ENCODE measurements around the gene RAC3. TPM values are rescaled to one million over a fixed set of nuclear protein-coding genes. Genes with fewer than 3 reads are reported as not detected.

RAC3 gene
- total and polyA plus RNA-seq, 9 of the 15 experiments (the other 6 are each of a cell fraction or from before 2014, with no cell fraction given): 0.23 to 292 (median 118) TPM

GRCh38 chr17:82080048-82080788 lies 48.7 kb downstream of the RAC3 start:
- POLR2A ChIA-PET: interaction anchor here (1.4 to 4.2 kb wide), 5 partner anchors 8 to 16 kb away, joined by 3 to 52 read pairs (median 5); no protein-coding TSS in a partner anchor
- intact Hi-C loops (cut with micrococcal nuclease): no loop called here
- no peak for ATAC-seq
- in situ Hi-C loops (cut with MboI): no loop called here
- Histone ChIP-seq H3K27me3 (ENCODE audit: control insufficient read depth in 2 of 2, insufficient read depth in 2 of 2, low read length in 2 of 2) (no peaks in the 10 kb centered on the region), H3K9ac (ENCODE audit: insufficient read depth in 1 of 2, low read depth in 2 of 2, low read length in 2 of 2) (no peak overlapping the region; a peak in 1 of 4 replicates), H3K4me2 (ENCODE audit: insufficient read depth, low read length) (no peak overlapping the region), H3K9me3 (replicated peaks; ENCODE audit: control insufficient read depth, insufficient read depth, low read depth, low read length) (no peaks in the 10 kb centered on the region), H3K27ac (ENCODE audit: extremely low read depth, low read depth, low read length) (no peak overlapping the region), H4K20me1 (replicated peaks; ENCODE audit: control insufficient read depth, insufficient read depth, low read length) (peaks cover 31% of the 10 kb centered on the region), H3K79me2 (ENCODE audit: control insufficient read depth, insufficient read depth, low read length) (no peaks in the 10 kb centered on the region; the same call in 2 of the 3 replicates), H3K4me1 (replicated peaks in 1 of 2; ENCODE audit: control insufficient read depth in 2 of 2, insufficient read depth in 2 of 2, low read length in 2 of 2) (peaks cover 0 to 79% of the 10 kb centered on the region in 2 experiments; a peak in 2 of 5 replicates), H3K4me3 (no peak overlapping the region), H3K9me1 (ENCODE audit: control insufficient read depth, insufficient read depth, low read length) (peaks cover 3% of the 10 kb centered on the region), H3K36me3 (ENCODE audit: control insufficient read depth, insufficient read depth, low read length) (peaks cover 75% of the 10 kb centered on the region; the same call in 2 of the 3 replicates), H2AFZ (ENCODE audit: low read depth, low read length) (no peak overlapping the region)
- no TSS peak for BruUV-seq (replicated peaks)
- 94% methylated on average over 31 of the region's 36 CpGs for WGBS (ENCODE audit: insufficient coverage, low coverage, missing lambda C conversion rate)
- CTCF ChIA-PET (ENCODE audit: low intra/inter-chr PET ratio): no interaction called here
- no peak for FAIRE-seq
- no peak for DNase-seq (ENCODE audit: extremely low read depth in 1 of 4, low spot score in 3 of 4)
- TF ChIP-seq HNRNPLL (IDR thresholded peaks at IDR 0.05; ENCODE audit: low read depth, low read length, poor library complexity, severe bottlenecking) (no peak), CCAR2 (IDR thresholded peaks at IDR 0.05; ENCODE audit: low read depth, low read length) (no peak), HCFC1 (IDR thresholded peaks at IDR 0.05; ENCODE audit: low read depth, low read length) (no peak), ZBED1 (IDR thresholded peaks at IDR 0.05) (no peak), SRSF7 (optimal IDR thresholded peaks at IDR 0.05; ENCODE audit: low read depth, low read length) (no peak), MAFG (tag; conservative IDR thresholded peaks at IDR 0.05) (no peak), FIP1L1 (IDR thresholded peaks at IDR 0.05; ENCODE audit: low read depth, low read length, poor library complexity, severe bottlenecking) (peak; percentile 4), SIRT6 (IDR thresholded peaks at IDR 0.05; ENCODE audit: low read depth, low read length) (no peak), POLR2A (conservative IDR thresholded peaks at IDR 0.05) (peak; percentile 1; the same call in 1 of the 2 replicates), ASH1L (IDR thresholded peaks at IDR 0.05; ENCODE audit: borderline replicate concordance, low read depth, partially characterized antibody) (no peak), SUPT5H (IDR thresholded peaks at IDR 0.05) (0 out of 2 replicates have a peak, but pooled peaks have one; percentile 8), RNF2 (IDR thresholded peaks at IDR 0.05) (no peak), HLTF (IDR thresholded peaks at IDR 0.05) (no peak), XRCC3 (IDR thresholded peaks at IDR 0.05) (no peak), TAF15 (IDR thresholded peaks at IDR 0.05; ENCODE audit: low read depth, low read length) (no peak), ZFX (CRISPR knock-in tag; IDR thresholded peaks at IDR 0.05) (peak; percentile 44; the same call in 1 of the 2 replicates), POLR2AphosphoS5 (IDR thresholded peaks at IDR 0.05; ENCODE audit: control insufficient read depth, insufficient read depth, low read depth, low read length) (peak; percentile 62; the same call in 1 of the 2 replicates), EWSR1 (IDR thresholded peaks at IDR 0.05; ENCODE audit: borderline replicate concordance, low read depth, partially characterized antibody) (no peak)
- TF ChIP-seq, protein P1, sequence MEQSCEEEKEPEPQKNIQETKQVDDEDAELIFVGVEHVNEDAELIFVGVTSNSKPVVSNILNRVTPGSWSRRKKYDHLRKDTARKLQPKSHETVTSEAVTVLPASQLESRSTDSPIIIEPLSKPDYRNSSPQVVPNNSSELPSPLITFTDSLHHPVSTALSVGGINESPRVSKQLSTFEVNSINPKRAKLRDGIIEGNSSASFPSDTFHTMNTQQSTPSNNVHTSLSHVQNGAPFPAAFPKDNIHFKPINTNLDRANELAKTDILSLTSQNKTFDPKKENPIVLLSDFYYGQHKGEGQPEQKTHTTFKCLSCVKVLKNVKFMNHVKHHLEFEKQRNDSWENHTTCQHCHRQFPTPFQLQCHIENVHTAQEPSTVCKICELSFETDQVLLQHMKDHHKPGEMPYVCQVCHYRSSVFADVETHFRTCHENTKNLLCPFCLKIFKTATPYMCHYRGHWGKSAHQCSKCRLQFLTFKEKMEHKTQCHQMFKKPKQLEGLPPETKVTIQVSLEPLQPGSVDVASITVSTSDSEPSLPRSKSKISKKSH (CRISPR knock-in tag; IDR thresholded peaks at IDR 0.05): no peak
- TF ChIP-seq, protein P2, sequence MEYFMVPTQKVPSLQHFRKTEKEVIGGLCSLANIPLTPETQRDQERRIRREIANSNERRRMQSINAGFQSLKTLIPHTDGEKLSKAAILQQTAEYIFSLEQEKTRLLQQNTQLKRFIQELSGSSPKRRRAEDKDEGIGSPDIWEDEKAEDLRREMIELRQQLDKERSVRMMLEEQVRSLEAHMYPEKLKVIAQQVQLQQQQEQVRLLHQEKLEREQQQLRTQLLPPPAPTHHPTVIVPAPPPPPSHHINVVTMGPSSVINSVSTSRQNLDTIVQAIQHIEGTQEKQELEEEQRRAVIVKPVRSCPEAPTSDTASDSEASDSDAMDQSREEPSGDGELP (CRISPR knock-in tag; IDR thresholded peaks at IDR 0.05; ENCODE audit: borderline replicate concordance): no peak
- TF ChIP-seq, protein P3, sequence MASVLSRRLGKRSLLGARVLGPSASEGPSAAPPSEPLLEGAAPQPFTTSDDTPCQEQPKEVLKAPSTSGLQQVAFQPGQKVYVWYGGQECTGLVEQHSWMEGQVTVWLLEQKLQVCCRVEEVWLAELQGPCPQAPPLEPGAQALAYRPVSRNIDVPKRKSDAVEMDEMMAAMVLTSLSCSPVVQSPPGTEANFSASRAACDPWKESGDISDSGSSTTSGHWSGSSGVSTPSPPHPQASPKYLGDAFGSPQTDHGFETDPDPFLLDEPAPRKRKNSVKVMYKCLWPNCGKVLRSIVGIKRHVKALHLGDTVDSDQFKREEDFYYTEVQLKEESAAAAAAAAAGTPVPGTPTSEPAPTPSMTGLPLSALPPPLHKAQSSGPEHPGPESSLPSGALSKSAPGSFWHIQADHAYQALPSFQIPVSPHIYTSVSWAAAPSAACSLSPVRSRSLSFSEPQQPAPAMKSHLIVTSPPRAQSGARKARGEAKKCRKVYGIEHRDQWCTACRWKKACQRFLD (CRISPR knock-in tag; IDR thresholded peaks at IDR 0.05): no peak

All from K562 (cell line).